SK-N-SH (cell line): Measurements from ENCODE around the gene NOP53. TPM values are rescaled to one million over a fixed set of nuclear protein-coding genes. Genes with fewer than 3 reads are reported as not detected.

Experiments
- CTCF ChIA-PET: fragments of 300-600, 350-600 bp; formaldehyde crosslinking; extraction: SDS; loops from one replicate; lab custom pipeline; 2021; lab: Yijun Ruan, JAX
- POLR2A ChIA-PET: fragments of 350-600 bp; sonication (Branson Sonifier 250); formaldehyde crosslinking; extraction: SDS; loops from one replicate; lab custom pipeline; 2020; ENCODE audit warnings: antibody characterized with exemption, inconsistent platforms; lab: Yijun Ruan, JAX
- DNase-seq: peaks from one replicate; pipeline ENCODE4 v3.0.0; 2012
- H2AFZ ChIP-seq: fragments of 200-600 bp; sonication (generic); 2 replicates; pipeline ENCODE4 v1.8.1; 2016; ENCODE audit warnings: antibody characterized with exemption, mild to moderate bottlenecking, low read depth
- H3F3A ChIP-seq: fragments of 200-600 bp; sonication (generic); replicated peaks from 2 replicates; pipeline ENCODE3; 2016; ENCODE audit warnings: antibody characterized with exemption, mild to moderate bottlenecking; ENCODE audit not compliant: insufficient read depth
- H3K27ac ChIP-seq, 2 experiments: fragments of 200-500 bp in 1 of 2; fragments of 200-600 bp in 1 of 2; sonication (Bioruptor generic) in 1 of 2; sonication (generic), shearing (Covaris generic) in 1 of 2; 2 replicates each; pipeline versions ENCODE4 v1.5.1 to v1.6.1; 2014 to 2016; ENCODE audit warnings: low read depth in 2 of 2, inconsistent platforms in 1 of 2, low read length in 1 of 2, mild to moderate bottlenecking in 1 of 2, mixed read lengths in 1 of 2
- H3K27me3 ChIP-seq: fragments of 200-600 bp; sonication (generic), shearing (Covaris generic); 2 replicates; pipeline ENCODE4 v1.6.1; 2016; ENCODE audit warnings: mixed run types; ENCODE audit not compliant: insufficient read depth
- H3K36me3 ChIP-seq, 2 experiments: fragments of 200-500 bp in 1 of 2; fragments of 200-600 bp in 1 of 2; sonication (Bioruptor generic) in 1 of 2; sonication (generic) in 1 of 2; replicated peaks in 1 of 2; 2 replicates each; pipeline versions ENCODE3 to v1.5.1; 2014 to 2016; ENCODE audit warnings: low read length in 1 of 2, mild to moderate bottlenecking in 1 of 2; ENCODE audit not compliant: insufficient read depth in 2 of 2, control insufficient read depth in 1 of 2
- H3K4me1 ChIP-seq, 2 experiments: fragments of 200-500 bp in 1 of 2; fragments of 200-600 bp in 1 of 2; sonication (Bioruptor generic) in 1 of 2; sonication (generic), shearing (Covaris generic) in 1 of 2; 2 replicates each; pipeline versions ENCODE4 v1.5.1 to v1.6.1; 2014 to 2016; ENCODE audit warnings: low read depth in 1 of 2, low read length in 1 of 2, mixed run types in 1 of 2; ENCODE audit not compliant: insufficient read depth in 2 of 2, control insufficient read depth in 1 of 2
- H3K4me2 ChIP-seq: fragments of 200-600 bp; sonication (generic), shearing (Covaris generic); 2 replicates; pipeline ENCODE4 v1.6.1; 2017; ENCODE audit warnings: mixed run types
- H3K4me3 ChIP-seq, 2 experiments: fragments of 200-500 bp in 1 of 2; fragments of 200-600 bp in 1 of 2; sonication (Bioruptor generic) in 1 of 2; sonication (generic), shearing (Covaris generic) in 1 of 2; 2 replicates each; pipeline versions ENCODE4 v1.5.1 to v1.8.1; 2014 to 2016; ENCODE audit warnings: low read depth in 2 of 2, inconsistent platforms in 1 of 2, low read length in 1 of 2, mild to moderate bottlenecking in 1 of 2, mixed read lengths in 1 of 2, moderate library complexity in 1 of 2
- H3K79me2 ChIP-seq: fragments of 200-600 bp; sonication (generic); 2 replicates; pipeline ENCODE4 v1.8.1; 2017; ENCODE audit warnings: mild to moderate bottlenecking; ENCODE audit not compliant: insufficient read depth
- H3K9ac ChIP-seq: fragments of 200-600 bp; sonication (generic); 2 replicates; pipeline ENCODE4 v1.6.1; 2017; ENCODE audit warnings: mixed run types
- H3K9me2 ChIP-seq: fragments of 200-600 bp; sonication (generic); 2 replicates; pipeline ENCODE4 v1.6.1; 2017; ENCODE audit warnings: mixed run types
- H3K9me3 ChIP-seq: fragments of 200-600 bp; sonication (generic); 2 replicates; pipeline ENCODE4 v1.6.1; 2017; ENCODE audit warnings: mixed run types, mild to moderate bottlenecking, moderate library complexity
- H4K20me1 ChIP-seq: fragments of 200-600 bp; sonication (generic); 2 replicates; pipeline ENCODE4 v1.6.1; 2017; ENCODE audit warnings: mild to moderate bottlenecking, mixed run types; ENCODE audit not compliant: insufficient read depth
- CHD2 ChIP-seq: fragments of 150-350 bp; IDR thresholded peaks from 2 replicates; pipeline ENCODE4 v1.6.1; 2018; ENCODE audit warnings: low read length; ENCODE audit not compliant: partially characterized antibody
- EZH2phosphoT487 ChIP-seq: fragments of 200-600 bp; sonication (generic); IDR thresholded peaks from 2 replicates; pipeline ENCODE4 v1.6.1; 2017; ENCODE audit warnings: low read depth, mixed run types, mild to moderate bottlenecking, antibody characterized with exemption, moderate library complexity, borderline replicate concordance
- FOSL2 ChIP-seq: IDR thresholded peaks from 2 replicates; pipeline ENCODE4 v1.4.0; 2012; ENCODE audit warnings: low read depth, mild to moderate bottlenecking, moderate library complexity, borderline replicate concordance
- FOXM1 ChIP-seq: IDR thresholded peaks from 2 replicates; pipeline ENCODE4 v1.4.0; 2012; ENCODE audit warnings: low read depth, mild to moderate bottlenecking
- GATA2 ChIP-seq: sonication (generic); formaldehyde crosslinking; IDR thresholded peaks from 2 replicates; pipeline ENCODE4 v1.5.0; 2020; ENCODE audit warnings: mild to moderate bottlenecking, missing genetic modification reagents
- MEF2A ChIP-seq: IDR thresholded peaks from 2 replicates; pipeline ENCODE4 v1.4.0; 2012; ENCODE audit warnings: low read depth, borderline replicate concordance
- MXI1 ChIP-seq: IDR thresholded peaks from 2 replicates; pipeline ENCODE4 v1.6.1; 2012; ENCODE audit warnings: mild to moderate bottlenecking, low read depth, low read length, improper control_type of control experiment
- NFIC ChIP-seq: IDR thresholded peaks from 2 replicates; pipeline ENCODE4 v1.4.0; 2012; ENCODE audit warnings: borderline replicate concordance
- RAD21 ChIP-seq: IDR thresholded peaks from 2 replicates; pipeline ENCODE4 v1.6.1; 2012; ENCODE audit warnings: mild to moderate bottlenecking, low read length
- RCOR1 ChIP-seq: fragments of 150-350 bp; IDR thresholded peaks from 2 replicates; pipeline ENCODE4 v1.6.1; 2017; ENCODE audit warnings: antibody characterized with exemption, low read length
- RFX5 ChIP-seq: IDR thresholded peaks from 2 replicates; pipeline ENCODE4 v1.6.1; 2012; ENCODE audit warnings: mild to moderate bottlenecking, improper control_type of control experiment, low read length
- RXRA ChIP-seq: IDR thresholded peaks from 2 replicates; pipeline ENCODE4 v1.4.0; 2012; ENCODE audit warnings: low read depth, mild to moderate bottlenecking, borderline replicate concordance
- SMC3 ChIP-seq: IDR thresholded peaks from 2 replicates; pipeline ENCODE4 v1.6.1; 2012; ENCODE audit warnings: low read depth, low read length, improper control_type of control experiment
- WGBS: methylation state at CpG from one replicate; pipeline ENCODE4 v1.1.6; 2017; ENCODE audit warnings: low lambda C conversion rate; 5-methylcytosine and 5-hydroxymethylcytosine counted together
- polyA plus RNA-seq, 3 experiments: library from polyadenylated mRNA; depleted of rRNA; stranded (reverse); fragments of >200 nt; gene quantifications; 2 replicates each; pipeline ENCODE4 v1.2.3, GENCODE V29; 2012
- TF ChIP-seq, protein P1 (sequence below): fragments of 200-600 bp; sonication (generic); IDR thresholded peaks from 2 replicates; pipeline ENCODE4 v1.6.1; 2017; ENCODE audit warnings: antibody characterized with exemption, mild to moderate bottlenecking, moderate library complexity
- TF ChIP-seq, protein P2 (sequence below): IDR thresholded peaks from 2 replicates; pipeline ENCODE4 v1.4.0; 2012; ENCODE audit warnings: low read depth, borderline replicate concordance
- TF ChIP-seq, protein P3 (sequence below): fragments of 150-350 bp; IDR thresholded peaks from 2 replicates; pipeline ENCODE4 v1.6.1; 2016; ENCODE audit warnings: mild to moderate bottlenecking, low read depth, low read length

Gene NOP53
- polyA plus RNA-seq, 1 of the 3 experiments (the other 2 are of a cell fraction): 275 TPM

DNA sequence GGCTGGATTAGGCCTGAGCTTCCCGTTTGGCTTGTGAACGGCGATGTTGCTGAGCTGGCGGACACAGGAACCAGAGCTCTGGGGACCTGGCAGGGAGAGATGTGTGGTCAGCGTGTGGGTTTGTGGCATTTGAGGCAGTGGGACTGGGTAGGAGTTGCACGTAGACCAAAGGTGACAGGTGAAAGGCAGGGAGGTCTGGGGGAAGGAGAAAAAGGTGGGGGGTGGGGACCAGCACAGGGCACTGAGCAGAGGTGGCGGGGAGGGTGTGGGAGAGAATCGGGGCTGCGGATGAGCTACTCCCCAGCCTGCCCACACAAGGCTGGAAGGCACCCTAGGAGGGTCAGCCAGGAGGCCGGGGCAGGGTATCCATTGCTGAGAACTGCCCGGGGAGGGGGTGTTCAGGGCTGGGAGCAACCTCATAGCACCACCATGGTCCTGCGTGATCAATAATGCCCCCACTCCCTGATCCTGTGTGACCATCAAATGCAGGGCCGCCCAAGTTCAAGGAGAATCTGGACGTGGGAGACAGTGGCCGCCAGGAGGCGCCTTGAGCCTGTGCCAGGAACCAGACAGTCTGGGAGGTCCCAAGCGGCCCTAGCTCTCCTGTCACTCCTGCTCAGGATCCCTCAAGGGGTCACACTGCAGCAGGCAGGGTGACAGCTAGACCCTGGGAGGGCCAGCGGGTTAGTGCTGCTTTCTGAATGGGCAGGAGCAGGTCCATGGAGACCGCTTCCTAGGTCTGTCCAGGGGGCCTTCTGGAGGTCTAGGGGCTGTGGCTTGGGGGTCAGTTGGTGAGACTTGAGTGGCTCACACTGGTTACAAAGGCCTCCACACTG is 20.4 kb downstream of the NOP53 start:
- Histone ChIP-seq H2AFZ (no peak overlapping the region), H3F3A (peaks cover 5% of the 10 kb centered on the region), H3K4me1 (no peaks in the 10 kb centered on the region; a peak in 1 of 4 replicates), H3K27ac (no peak overlapping the region), H3K36me3 (no peaks in the 10 kb centered on the region)
- DNase-seq: peak; percentile 77
- POLR2A ChIA-PET: interaction anchor here (0.6 to 0.7 kb wide), 3 partner anchors 11 to 25 kb away, joined by 3 to 5 read pairs (median 4); no protein-coding TSS in a partner anchor
- TF ChIP-seq SMC3 (peak; percentile 70), MEF2A (no peak), CHD2 (no peak), RAD21 (peak; percentile 75), RFX5 (no peak), NFIC (peak; percentile 7; the same call in 1 of the 2 replicates)
- TF ChIP-seq, protein P1, sequence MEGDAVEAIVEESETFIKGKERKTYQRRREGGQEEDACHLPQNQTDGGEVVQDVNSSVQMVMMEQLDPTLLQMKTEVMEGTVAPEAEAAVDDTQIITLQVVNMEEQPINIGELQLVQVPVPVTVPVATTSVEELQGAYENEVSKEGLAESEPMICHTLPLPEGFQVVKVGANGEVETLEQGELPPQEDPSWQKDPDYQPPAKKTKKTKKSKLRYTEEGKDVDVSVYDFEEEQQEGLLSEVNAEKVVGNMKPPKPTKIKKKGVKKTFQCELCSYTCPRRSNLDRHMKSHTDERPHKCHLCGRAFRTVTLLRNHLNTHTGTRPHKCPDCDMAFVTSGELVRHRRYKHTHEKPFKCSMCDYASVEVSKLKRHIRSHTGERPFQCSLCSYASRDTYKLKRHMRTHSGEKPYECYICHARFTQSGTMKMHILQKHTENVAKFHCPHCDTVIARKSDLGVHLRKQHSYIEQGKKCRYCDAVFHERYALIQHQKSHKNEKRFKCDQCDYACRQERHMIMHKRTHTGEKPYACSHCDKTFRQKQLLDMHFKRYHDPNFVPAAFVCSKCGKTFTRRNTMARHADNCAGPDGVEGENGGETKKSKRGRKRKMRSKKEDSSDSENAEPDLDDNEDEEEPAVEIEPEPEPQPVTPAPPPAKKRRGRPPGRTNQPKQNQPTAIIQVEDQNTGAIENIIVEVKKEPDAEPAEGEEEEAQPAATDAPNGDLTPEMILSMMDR: peak; percentile 79
- TF ChIP-seq, all 33 proteins: peak for 4
- Histone ChIP-seq H3K4me3 (no peak overlapping the region; a peak in 1 of 4 replicates), H4K20me1 (no peaks in the 10 kb centered on the region), H3K9me3 (no peaks in the 10 kb centered on the region), H3K9ac (no peak overlapping the region), H3K79me2 (no peaks in the 10 kb centered on the region), H3K27me3 (no peaks in the 10 kb centered on the region), H3K9me2 (no peaks in the 10 kb centered on the region), H3K4me2 (no peak overlapping the region)
- CTCF ChIA-PET: interaction anchor here (0.6 to 7.1 kb wide), 17 partner anchors 9 to 126 kb away, joined by 3 to 89 read pairs (median 4); partner anchors contain the start of gene EHD2
- 36% methylated on average over 13 of the region's 19 CpGs for WGBS

DNA sequence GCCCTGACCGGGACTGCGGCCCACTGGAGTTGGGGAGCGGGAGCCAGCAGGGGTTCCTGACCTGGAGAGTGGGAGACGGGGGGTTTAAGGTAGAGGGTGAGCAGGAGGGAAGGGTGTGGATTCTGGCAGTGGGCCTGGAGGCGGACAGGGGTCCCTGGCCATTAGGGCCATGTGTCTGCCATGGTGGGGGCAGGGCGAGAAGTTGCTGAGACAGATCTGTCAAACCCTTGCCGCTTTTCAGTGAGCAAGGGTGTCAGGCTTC is 20.9 kb downstream of the NOP53 start:
- 71% methylated on average over 6 of the region's 7 CpGs for WGBS
- POLR2A ChIA-PET: no interaction called here
- CTCF ChIA-PET: interaction anchor here (0.6 to 7.1 kb wide), 16 partner anchors 9 to 125 kb away, joined by 3 to 89 read pairs (median 4); partner anchors contain the start of gene EHD2
- TF ChIP-seq SMC3: no peak
- TF ChIP-seq MXI1: no peak
- TF ChIP-seq FOSL2: no peak
- no peak for TF ChIP-seq FOXM1
- TF ChIP-seq GATA2: no peak
- TF ChIP-seq, protein P2, sequence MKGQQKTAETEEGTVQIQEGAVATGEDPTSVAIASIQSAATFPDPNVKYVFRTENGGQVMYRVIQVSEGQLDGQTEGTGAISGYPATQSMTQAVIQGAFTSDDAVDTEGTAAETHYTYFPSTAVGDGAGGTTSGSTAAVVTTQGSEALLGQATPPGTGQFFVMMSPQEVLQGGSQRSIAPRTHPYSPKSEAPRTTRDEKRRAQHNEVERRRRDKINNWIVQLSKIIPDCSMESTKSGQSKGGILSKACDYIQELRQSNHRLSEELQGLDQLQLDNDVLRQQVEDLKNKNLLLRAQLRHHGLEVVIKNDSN: no peak
- no peak for TF ChIP-seq RCOR1
- TF ChIP-seq, protein P1: no peak
- TF ChIP-seq, protein P3, sequence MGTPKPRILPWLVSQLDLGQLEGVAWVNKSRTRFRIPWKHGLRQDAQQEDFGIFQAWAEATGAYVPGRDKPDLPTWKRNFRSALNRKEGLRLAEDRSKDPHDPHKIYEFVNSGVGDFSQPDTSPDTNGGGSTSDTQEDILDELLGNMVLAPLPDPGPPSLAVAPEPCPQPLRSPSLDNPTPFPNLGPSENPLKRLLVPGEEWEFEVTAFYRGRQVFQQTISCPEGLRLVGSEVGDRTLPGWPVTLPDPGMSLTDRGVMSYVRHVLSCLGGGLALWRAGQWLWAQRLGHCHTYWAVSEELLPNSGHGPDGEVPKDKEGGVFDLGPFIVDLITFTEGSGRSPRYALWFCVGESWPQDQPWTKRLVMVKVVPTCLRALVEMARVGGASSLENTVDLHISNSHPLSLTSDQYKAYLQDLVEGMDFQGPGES: no peak
- TF ChIP-seq RXRA: no peak
- TF ChIP-seq EZH2phosphoT487: no peak

More for the DNA sequence above, 20.9 kb downstream of the NOP53 start:
- no peaks in the 10 kb centered on the region for H3K9me3 ChIP-seq
- H3K36me3 ChIP-seq: no peaks in the 10 kb centered on the region
- no peaks in the 10 kb centered on the region for H3K27me3 ChIP-seq
- no peak overlapping the region for H3K4me3 ChIP-seq
- H3K9ac ChIP-seq: no peak overlapping the region
- no peaks in the 10 kb centered on the region for H4K20me1 ChIP-seq
- no peaks in the 10 kb centered on the region for H3K9me2 ChIP-seq
- DNase-seq: no peak
- no peak overlapping the region for H3K4me2 ChIP-seq
- H3K27ac ChIP-seq: no peak overlapping the region
- H3K79me2 ChIP-seq: no peaks in the 10 kb centered on the region
- H3K4me1 ChIP-seq: no peaks in the 10 kb centered on the region; a peak in 1 of 4 replicates
- no peak overlapping the region for H2AFZ ChIP-seq
- H3F3A ChIP-seq: peaks cover 4% of the 10 kb centered on the region
